Endothelial cell of umbilical vein (primary cell): ENCODE results near the gene UBR3.
"Not testable (repeated sequence)": the region's sequence is repeated elsewhere in the genome, so short reads cannot be mapped to it uniquely, and the experiment has no call there.

Experiments used
- CTCF ChIP-seq, 2 donors: IDR thresholded peaks; 1 replicate in 1 of 2; 2 replicates in 1 of 2; pipeline ENCODE4 v1.5.1; 2011; ENCODE audit warnings: low read length in 2 of 2, mild to moderate bottlenecking in 2 of 2, moderate library complexity in 2 of 2, control low read depth in 1 of 2, inconsistent platforms in 1 of 2, low read depth in 1 of 2; ENCODE audit not compliant: insufficient read depth in 1 of 2; ENCODE audit errors: extremely low read depth in 1 of 2
- EZH2 ChIP-seq: IDR thresholded peaks from 2 replicates; pipeline ENCODE4 v1.6.1; 2012; ENCODE audit warnings: borderline replicate concordance, low read depth, mild to moderate bottlenecking, moderate library complexity, low read length, inconsistent platforms; ENCODE audit not compliant: severe bottlenecking
- GATA2 ChIP-seq: IDR thresholded peaks from 2 replicates; pipeline ENCODE4 v1.7.0; 2011; ENCODE audit warnings: low read depth, mild to moderate bottlenecking, moderate library complexity, mixed read lengths, low read length; ENCODE audit not compliant: insufficient read length, insufficient read depth
- MYC ChIP-seq: IDR thresholded peaks from one replicate; pipeline ENCODE4 v1.6.1; 2011; ENCODE audit warnings: mild to moderate bottlenecking, low read depth, low read length
- POLR2A ChIP-seq: IDR thresholded peaks from 2 replicates; pipeline ENCODE4 v1.6.1; 2012; ENCODE audit warnings: low read depth, mild to moderate bottlenecking, control low read depth, low read length
- POLR2AphosphoS5 ChIP-seq: IDR thresholded peaks from 2 replicates; pipeline ENCODE4 v1.6.1; 2012; ENCODE audit warnings: low read depth, mild to moderate bottlenecking, control low read depth, low read length, moderate library complexity; ENCODE audit not compliant: insufficient read depth

GRCh38 chr2:169900103-169900502 lies 72.8 kb downstream of the UBR3 start:
- not testable (repeated sequence) for TF ChIP-seq CTCF (IDR thresholded peaks at IDR 0.05; ENCODE audit: extremely low read depth in 1 of 2, insufficient read depth in 1 of 2, low read depth in 1 of 2, low read length in 2 of 2); MYC; POLR2AphosphoS5; GATA2; POLR2A; EZH2
